Measurements from ENCODE around the gene TRMT44. TPM values are rescaled to one million over a fixed set of nuclear protein-coding genes. Genes with fewer than 3 reads are reported as not detected.
A peak's percentile ranks its signal among the peaks of the same experiment; 100 is the strongest.

TRMT44 gene
- total and polyA plus RNA-seq, 5 donors = 7.6 to 12.9 (median 12.2) TPM

GRCh38 chr4:8435656-8436121 lies 4.9 kb upstream of the TRMT44 start:
- ATAC-seq = no peak
- 9% methylated on average over 5 of the region's 5 CpGs for WGBS
- H3K4me3 ChIP-seq (ENCODE audit: low read length) = peak overlapping the region; percentile 33
- intact Hi-C loops (cut with DNase I) = no loop called here
- H3K27me3 ChIP-seq (ENCODE audit: control insufficient read depth, insufficient read depth) = no peaks in the 10 kb centered on the region
- peaks cover 12% of the 10 kb centered on the region for H3K4me1 ChIP-seq (ENCODE audit: control insufficient read depth, insufficient read depth, low read length)
- no peaks in the 10 kb centered on the region for H3K9me3 ChIP-seq (ENCODE audit: control insufficient read depth, low read length)
- DNase-seq = no peak
- H3K27ac ChIP-seq (ENCODE audit: low read length) = peak overlapping the region; percentile 60

- WGBS = 26% methylated on average over 13 of the region's 13 CpGs
- Histone ChIP-seq H3K9me3 (ENCODE audit: control insufficient read depth, low read length) (no peaks in the 10 kb centered on the region), H3K27ac (ENCODE audit: low read length) (peak overlapping the region; percentile 81), H3K4me1 (ENCODE audit: control insufficient read depth, insufficient read depth, low read length) (peaks cover 17% of the 10 kb centered on the region), H3K4me3 (ENCODE audit: low read length) (peak overlapping the region; percentile 1), H3K27me3 (ENCODE audit: control insufficient read depth, insufficient read depth) (no peaks in the 10 kb centered on the region)
- intact Hi-C loops (cut with DNase I) = no loop called here
- DNase-seq (peak in 1 of 3 donors; percentile 66), ATAC-seq (peak in 1 of 2 donors; percentile 10)
These were observed 3.3 kb upstream of the TRMT44 start for GRCh38 chr4:8437281-8437680.

- intact Hi-C loops (cut with DNase I) = no loop called here
- peak overlapping the region; percentile 12 for H3K27ac ChIP-seq (ENCODE audit: low read length)
- H3K9me3 ChIP-seq (ENCODE audit: control insufficient read depth, low read length) = no peaks in the 10 kb centered on the region
- no peak for ATAC-seq
- H3K27me3 ChIP-seq (ENCODE audit: control insufficient read depth, insufficient read depth) = no peaks in the 10 kb centered on the region
- DNase-seq = no peak
- 73% methylated on average over 11 of the region's 11 CpGs for WGBS
- peaks cover 14% of the 10 kb centered on the region for H3K4me1 ChIP-seq (ENCODE audit: control insufficient read depth, insufficient read depth, low read length)
- H3K4me3 ChIP-seq (ENCODE audit: low read length) = no peak overlapping the region
These were observed 1.8 kb upstream of the TRMT44 start for GRCh38 chr4:8438743-8439142.

GRCh38 chr4:8439168-8439567 lies 1.4 kb upstream of the TRMT44 start:
- H3K27ac ChIP-seq (ENCODE audit: low read length) = no peak overlapping the region

GRCh38 chr4:8439914-8440491 lies 574 bp upstream of the TRMT44 start:
- 30% methylated on average over 12 of the region's 12 CpGs for WGBS
- Histone ChIP-seq H3K27ac (ENCODE audit: low read length) (peak overlapping the region; percentile 94), H3K27me3 (ENCODE audit: control insufficient read depth, insufficient read depth) (no peaks in the 10 kb centered on the region), H3K9me3 (ENCODE audit: control insufficient read depth, low read length) (no peaks in the 10 kb centered on the region), H3K4me1 (ENCODE audit: control insufficient read depth, insufficient read depth, low read length) (peaks cover 14% of the 10 kb centered on the region), H3K4me3 (ENCODE audit: low read length) (peak overlapping the region; percentile 90)
- no peak for DNase-seq
- intact Hi-C loops (cut with DNase I) = no loop called here
- ATAC-seq = peak; percentile 42 to 53

More at GRCh38 chr4:8439168-8439567, 1.4 kb upstream of the TRMT44 start:
- intact Hi-C loops (cut with DNase I) = no loop called here
- no peak overlapping the region for H3K4me3 ChIP-seq (ENCODE audit: low read length)
- H3K9me3 ChIP-seq (ENCODE audit: control insufficient read depth, low read length) = no peaks in the 10 kb centered on the region
- ATAC-seq (no peak), DNase-seq (no peak)
- peaks cover 14% of the 10 kb centered on the region for H3K4me1 ChIP-seq (ENCODE audit: control insufficient read depth, insufficient read depth, low read length)
- no peaks in the 10 kb centered on the region for H3K27me3 ChIP-seq (ENCODE audit: control insufficient read depth, insufficient read depth)
- WGBS = 68% methylated on average over 3 of the region's 3 CpGs

- no peak overlapping the region for H3K27ac ChIP-seq (ENCODE audit: low read length)
- WGBS = 56% methylated on average over 17 of the region's 17 CpGs
- peak overlapping the region; percentile 90 for H3K4me3 ChIP-seq (ENCODE audit: low read length)
- no peaks in the 10 kb centered on the region for H3K9me3 ChIP-seq (ENCODE audit: control insufficient read depth, low read length)
- intact Hi-C loops (cut with DNase I) = no loop called here
- no peak for DNase-seq
- H3K27me3 ChIP-seq (ENCODE audit: control insufficient read depth, insufficient read depth) = no peaks in the 10 kb centered on the region
- peaks cover 8% of the 10 kb centered on the region for H3K4me1 ChIP-seq (ENCODE audit: control insufficient read depth, insufficient read depth, low read length)
- ATAC-seq = no peak
These were observed 1.0 kb downstream of the TRMT44 start for GRCh38 chr4:8441499-8442091.

- peaks cover 8% of the 10 kb centered on the region for H3K4me1 ChIP-seq (ENCODE audit: control insufficient read depth, insufficient read depth, low read length)
- peak overlapping the region; percentile 11 for H3K4me3 ChIP-seq (ENCODE audit: low read length)
- DNase-seq (no peak), ATAC-seq (no peak)
- intact Hi-C loops (cut with DNase I) = no loop called here
- no peaks in the 10 kb centered on the region for H3K27me3 ChIP-seq (ENCODE audit: control insufficient read depth, insufficient read depth)
- H3K9me3 ChIP-seq (ENCODE audit: control insufficient read depth, low read length) = no peaks in the 10 kb centered on the region
- 68% methylated on average over 10 of the region's 10 CpGs for WGBS
- H3K27ac ChIP-seq (ENCODE audit: low read length) = no peak overlapping the region
These were observed 2.2 kb downstream of the TRMT44 start for GRCh38 chr4:8442596-8443358.

GRCh38 chr4:8443801-8444200 lies 3.2 kb downstream of the TRMT44 start:
- no peak overlapping the region for H3K27ac ChIP-seq (ENCODE audit: low read length)
- H3K9me3 ChIP-seq (ENCODE audit: control insufficient read depth, low read length) = no peaks in the 10 kb centered on the region
- no peaks in the 10 kb centered on the region for H3K27me3 ChIP-seq (ENCODE audit: control insufficient read depth, insufficient read depth)
- H3K4me3 ChIP-seq (ENCODE audit: low read length) = no peak overlapping the region
- WGBS = 72% methylated on average over 6 of the region's 6 CpGs
- intact Hi-C loops (cut with DNase I) = no loop called here
- ATAC-seq (no peak), DNase-seq (no peak)
- H3K4me1 ChIP-seq (ENCODE audit: control insufficient read depth, insufficient read depth, low read length) = peaks cover 8% of the 10 kb centered on the region

GRCh38 chr4:8446122-8446521 lies 5.5 kb downstream of the TRMT44 start:
- whole genome bisulfite sequencing = 59% methylated on average over 3 of the region's 3 CpGs
- peak overlapping the region; percentile 77 for H3K27ac ChIP-seq (ENCODE audit: low read length)
- H3K27me3 ChIP-seq (ENCODE audit: control insufficient read depth, insufficient read depth) = no peaks in the 10 kb centered on the region
- peaks cover 8% of the 10 kb centered on the region for H3K4me1 ChIP-seq (ENCODE audit: control insufficient read depth, insufficient read depth, low read length)
- intact Hi-C loops (cut with DNase I) = no loop called here
- no peaks in the 10 kb centered on the region for H3K9me3 ChIP-seq (ENCODE audit: control insufficient read depth, low read length)
- H3K4me3 ChIP-seq (ENCODE audit: low read length) = no peak overlapping the region
- DNase-seq (no peak), ATAC-seq (no peak)

- no peaks in the 10 kb centered on the region for H3K27me3 ChIP-seq (ENCODE audit: control insufficient read depth, insufficient read depth)
- intact Hi-C loops (cut with DNase I) = no loop called here
- no peaks in the 10 kb centered on the region for H3K9me3 ChIP-seq (ENCODE audit: control insufficient read depth, low read length)
- ATAC-seq = peak; percentile 73 to 94
- 72% methylated on average over 11 of the region's 11 CpGs for WGBS
- DNase-seq = no peak
- no peaks in the 10 kb centered on the region for H3K4me1 ChIP-seq (ENCODE audit: control insufficient read depth, insufficient read depth, low read length)
- H3K27ac ChIP-seq (ENCODE audit: low read length) = peak overlapping the region; percentile 67
- H3K4me3 ChIP-seq (ENCODE audit: low read length) = no peak overlapping the region
These were observed 11.0 kb downstream of the TRMT44 start for GRCh38 chr4:8451440-8452182.

- Histone ChIP-seq H3K27ac (ENCODE audit: low read length) (no peak overlapping the region), H3K27me3 (ENCODE audit: control insufficient read depth, insufficient read depth) (no peaks in the 10 kb centered on the region), H3K9me3 (ENCODE audit: control insufficient read depth, low read length) (no peaks in the 10 kb centered on the region), H3K4me3 (ENCODE audit: low read length) (no peak overlapping the region), H3K4me1 (ENCODE audit: control insufficient read depth, insufficient read depth, low read length) (no peaks in the 10 kb centered on the region)
- 95% methylated on average over 3 of the region's 3 CpGs for WGBS
- intact Hi-C loops (cut with DNase I) = no loop called here
- ATAC-seq (no peak), DNase-seq (no peak)
These were observed 13.4 kb downstream of the TRMT44 start for GRCh38 chr4:8453957-8454356.
